IMR-90 (cell line): Measurements from ENCODE around the gene DRC3. TPM values are rescaled to one million over a fixed set of nuclear protein-coding genes. Genes with fewer than 3 reads are reported as not detected.

ENCODE experiments used
- ATAC-seq: fragments of 200-7000 bp; cut with Tn5 transposase; 2 replicates; pipeline ENCODE4 v1.9.1; 2020; ENCODE audit warnings: low read depth, mild to moderate bottlenecking, moderate library complexity
- BruUV-seq: library from RNA; stranded (reverse); fragments of 400-500 nt; replicated peaks from 2 replicates; lab custom pipeline; 2021; lab: Mats Ljungman, UMichigan
- CTCF ChIA-PET: fragments of 300-600 bp; formaldehyde crosslinking; extraction: SDS; loops from one replicate; lab custom pipeline; 2021; ENCODE audit warnings: antibody characterized with exemption; lab: Yijun Ruan, JAX
- POLR2A ChIA-PET: fragments of 300-600 bp; sonication (Branson Sonifier 250); formaldehyde crosslinking; loops from one replicate; lab custom pipeline; 2022; ENCODE audit warnings: antibody characterized with exemption; ENCODE audit not compliant: unreplicated experiment; lab: Charles Lee
- DNase-seq: peaks from one replicate; pipeline ENCODE4 v3.0.0; 2013
- H2AFZ ChIP-seq: replicated peaks from 2 replicates; pipeline ENCODE3; 2013; ENCODE audit warnings: low read length, mild to moderate bottlenecking; ENCODE audit not compliant: poor library complexity
- H2AK5ac ChIP-seq: 2 replicates; pipeline ENCODE4 v1.6.1; 2013; ENCODE audit warnings: low read depth, low read length, inconsistent platforms
- H2AK9ac ChIP-seq: replicated peaks from 2 replicates; pipeline ENCODE3; 2013; ENCODE audit warnings: mild to moderate bottlenecking, low read depth, low read length, moderate library complexity; ENCODE audit not compliant: poor library complexity
- H2BK120ac ChIP-seq: 2 replicates; pipeline ENCODE4 v1.6.1; 2013; ENCODE audit warnings: low read depth, low read length, inconsistent platforms
- H2BK15ac ChIP-seq: 3 replicates; pipeline ENCODE4 v1.6.1; 2013; ENCODE audit warnings: low read depth, low read length, inconsistent platforms
- H2BK20ac ChIP-seq: 2 replicates; pipeline ENCODE4 v1.6.1; 2013; ENCODE audit warnings: low read depth, mild to moderate bottlenecking, inconsistent platforms, low read length, moderate library complexity
- H2BK5ac ChIP-seq: 2 replicates; pipeline ENCODE4 v1.6.1; 2013; ENCODE audit warnings: mild to moderate bottlenecking, low read depth, low read length, inconsistent platforms; ENCODE audit not compliant: poor library complexity, severe bottlenecking
- H3K14ac ChIP-seq: replicated peaks from 2 replicates; pipeline ENCODE4 v1.6.1; 2013; ENCODE audit warnings: low read depth, low read length, inconsistent platforms
- H3K18ac ChIP-seq: 2 replicates; pipeline ENCODE4 v1.6.1; 2013; ENCODE audit warnings: low read depth, low read length, control low read depth
- H3K23ac ChIP-seq: 2 replicates; pipeline ENCODE4 v1.6.1; 2013; ENCODE audit warnings: low read depth, low read length, inconsistent platforms
- H3K27ac ChIP-seq: 2 replicates; pipeline ENCODE4 v1.5.1; 2013; ENCODE audit warnings: mild to moderate bottlenecking, control low read depth, low read length; ENCODE audit not compliant: insufficient read depth
- H3K27me3 ChIP-seq: 2 replicates; pipeline ENCODE4 v1.6.1; 2013; ENCODE audit warnings: low read length; ENCODE audit not compliant: control insufficient read depth, insufficient read depth
- H3K36me3 ChIP-seq: 2 replicates; pipeline ENCODE4 v1.6.1; 2013; ENCODE audit warnings: low read length, mixed read lengths; ENCODE audit not compliant: control insufficient read depth, insufficient read depth
- H3K4ac ChIP-seq: 2 replicates; pipeline ENCODE4 v1.6.1; 2013; ENCODE audit warnings: low read depth, low read length, inconsistent platforms
- H3K4me1 ChIP-seq: 2 replicates; pipeline ENCODE4 v1.6.1; 2013; ENCODE audit warnings: low read length, mixed read lengths; ENCODE audit not compliant: control insufficient read depth, insufficient read depth
- H3K4me2 ChIP-seq: 2 replicates; pipeline ENCODE4 v1.6.1; 2013; ENCODE audit warnings: low read depth, mild to moderate bottlenecking, control low read depth, low read length, moderate library complexity
- H3K4me3 ChIP-seq: 2 replicates; pipeline ENCODE4 v1.5.1; 2013; ENCODE audit warnings: low read depth, mild to moderate bottlenecking, control low read depth, low read length, moderate library complexity; ENCODE audit not compliant: insufficient read depth
- H3K56ac ChIP-seq: 2 replicates; pipeline ENCODE4 v1.6.1; 2013; ENCODE audit warnings: low read length, inconsistent platforms; ENCODE audit not compliant: insufficient read depth; ENCODE audit errors: extremely low read depth
- H3K79me1 ChIP-seq, 2 experiments: 2 replicates each; pipeline ENCODE4 v1.6.1; 2013; ENCODE audit warnings: low read length in 2 of 2, inconsistent platforms in 1 of 2, low read depth in 1 of 2
- H3K9ac ChIP-seq: 2 replicates; pipeline ENCODE4 v1.6.1; 2013; ENCODE audit warnings: low read depth, low read length, control low read depth
- H3K9me1 ChIP-seq: 2 replicates; pipeline ENCODE4 v1.6.1; 2013; ENCODE audit warnings: low read length, inconsistent platforms; ENCODE audit not compliant: insufficient read depth
- H3K9me3 ChIP-seq: 2 replicates; pipeline ENCODE4 v1.6.1; 2013; ENCODE audit warnings: low read length; ENCODE audit not compliant: control insufficient read depth, insufficient read depth
- H4K20me1 ChIP-seq: 2 replicates; pipeline ENCODE4 v1.6.1; 2013; ENCODE audit warnings: low read length, inconsistent platforms; ENCODE audit not compliant: insufficient read depth
- H4K5ac ChIP-seq: 2 replicates; pipeline ENCODE4 v1.6.1; 2013; ENCODE audit warnings: mild to moderate bottlenecking, low read depth, low read length, control low read depth
- H4K8ac ChIP-seq, 2 experiments: 2 replicates each; pipeline ENCODE4 v1.6.1; 2013; ENCODE audit warnings: low read depth in 2 of 2, low read length in 2 of 2, control low read depth in 1 of 2, inconsistent platforms in 1 of 2
- H4K91ac ChIP-seq: 2 replicates; pipeline ENCODE4 v1.6.1; 2013; ENCODE audit warnings: low read depth, low read length, inconsistent platforms; ENCODE audit not compliant: insufficient read depth
- ELK1 ChIP-seq: fragments of 150-350 bp; IDR thresholded peaks from 2 replicates; pipeline ENCODE4 v1.6.1; 2016; ENCODE audit warnings: low read depth, mild to moderate bottlenecking, low read length, moderate library complexity, borderline replicate concordance
- MAFK ChIP-seq: IDR thresholded peaks from 2 replicates; pipeline ENCODE4 v1.6.1; 2012; ENCODE audit warnings: low read depth, low read length, improper control_type of control experiment
- POLR2A ChIP-seq: IDR thresholded peaks from 2 replicates; pipeline ENCODE4 v1.6.1; 2012; ENCODE audit warnings: mild to moderate bottlenecking, low read depth, low read length
- RAD21 ChIP-seq: IDR thresholded peaks from 2 replicates; pipeline ENCODE4 v1.6.1; 2012; ENCODE audit warnings: low read length, improper control_type of control experiment
- SMC3 ChIP-seq: fragments of 150-350 bp; IDR thresholded peaks from 2 replicates; pipeline ENCODE4 v1.6.1; 2016; ENCODE audit warnings: low read depth, mild to moderate bottlenecking, antibody characterized with exemption, low read length, moderate library complexity
- whole genome bisulfite sequencing, 2 experiments: methylation state at CpG; one replicate each; pipeline versions ENCODE4 v1.1.5 to v1.1.7; 2013; ENCODE audit warnings: missing lambda C conversion rate in 2 of 2; ENCODE audit not compliant: insufficient read length in 1 of 2; ENCODE audit errors: extremely low coverage in 2 of 2; 5-methylcytosine and 5-hydroxymethylcytosine counted together
- dilution Hi-C: fragments of 300-500 bp; cut with HindIII; formaldehyde crosslinking; loops from one replicate; pipeline ENCODE4 v1.14.3; 2018; ENCODE audit warnings: low sequenced_read_pairs; ENCODE audit not compliant: unreplicated experiment
- in situ Hi-C: fragments of 300-500 bp; cut with MboI; formaldehyde crosslinking; loops from 3 replicates; pipeline ENCODE4 v1.14.3; 2019; ENCODE audit warnings: low sequenced_read_pairs, inconsistent platforms, mixed read lengths
- intact Hi-C: fragments of 100-400 bp; cut with micrococcal nuclease; formaldehyde crosslinking; loops from 2 replicates; pipeline ENCODE4 v1.10.0; 2022
- polyA plus RNA-seq, 3 experiments: library from polyadenylated mRNA; depleted of rRNA; stranded (reverse); fragments of >200 nt; gene quantifications; 2 replicates each; pipeline ENCODE4 v1.2.3, GENCODE V29; 2012; ENCODE audit warnings: low replicate concordance in 1 of 3
- total RNA-seq: library from RNA; depleted of rRNA; stranded (reverse); fragments of >200 nt; gene quantifications from 2 replicates; pipeline ENCODE4 v1.2.3, GENCODE V29; 2012

Gene DRC3
- total and polyA plus RNA-seq, 2 of the 4 experiments (the other 2 are of a cell fraction): 0.55 to 0.72 TPM

- no peak overlapping the region for H4K8ac ChIP-seq
- H3K4me2 ChIP-seq: no peak overlapping the region
- H3K27ac ChIP-seq: no peak overlapping the region
- no peak overlapping the region for H2AFZ ChIP-seq
- no peak overlapping the region for H3K9ac ChIP-seq
- peak overlapping the region; percentile 12 for H2BK5ac ChIP-seq
- ChIA-PET POLR2A (no interaction called here), CTCF (no interaction called here)
- H2BK15ac ChIP-seq: peak overlapping the region; percentile 42; the same call in 1 of the 3 replicates
- peaks cover 25% of the 10 kb centered on the region; the same call in 1 of the 2 replicates for H4K20me1 ChIP-seq
- H3K23ac ChIP-seq: peak overlapping the region; percentile 35; the same call in 1 of the 2 replicates
- H3K56ac ChIP-seq: no peak overlapping the region
- intact Hi-C loops: no loop called here
- in situ Hi-C loops: no loop called here
- H2AK5ac ChIP-seq: peak overlapping the region; percentile 63; the same call in 1 of the 2 replicates
- H2AK9ac ChIP-seq: peak overlapping the region; percentile 39
- 0 out of 2 replicates have a peak overlapping the region, but pooled peaks have one; percentile 33 for H2BK120ac ChIP-seq
- DNase-seq: no peak
- H3K9me3 ChIP-seq: no peaks in the 10 kb centered on the region
- TF ChIP-seq MAFK: no peak
- no peak for TF ChIP-seq SMC3
- TF ChIP-seq RAD21: no peak
- no peak for TF ChIP-seq ELK1
- no peak for TF ChIP-seq POLR2A
- H4K5ac ChIP-seq: no peak overlapping the region
- peaks cover 54% of the 10 kb centered on the region for H3K9me1 ChIP-seq
- no peak overlapping the region for H3K18ac ChIP-seq
- BruUV-seq: no TSS peak
- H3K36me3 ChIP-seq: no peaks in the 10 kb centered on the region
- H4K91ac ChIP-seq: peak overlapping the region; percentile 38
- no peak overlapping the region for H3K4me3 ChIP-seq
- dilution Hi-C loops: no loop called here
- ATAC-seq: no peak
- H3K27me3 ChIP-seq: no peaks in the 10 kb centered on the region
- H3K14ac ChIP-seq: peak overlapping the region; percentile 62
- WGBS, 2 experiments: no CpG with 5 or more reads among the region's 5 CpGs
- peaks cover 39 to 89% of the 10 kb centered on the region in 2 experiments for H3K79me1 ChIP-seq
- H2BK20ac ChIP-seq: peak overlapping the region; percentile 15; the same call in 1 of the 2 replicates
- H3K4ac ChIP-seq: peak overlapping the region; percentile 42; the same call in 1 of the 2 replicates
- H3K4me1 ChIP-seq: peaks cover 42% of the 10 kb centered on the region
Measured at GRCh38 chr17:17937958-17938357, 34.7 kb upstream of the DRC3 start.
